ENCODE results near the gene RAB3C.

The RAB3C gene

GRCh38 chr5:58628626-58629025 lies 45.8 kb downstream of the RAB3C start:
- Histone ChIP-seq H3K9me3 (ENCODE audit: severe bottlenecking) (no peaks in the 10 kb centered on the region), H3K27me3 (ENCODE audit: insufficient read depth, poor library complexity, severe bottlenecking) (peaks cover 13% of the 10 kb centered on the region), H3K36me3 (ENCODE audit: low read depth) (no peaks in the 10 kb centered on the region), H3K4me3 (ENCODE audit: severe bottlenecking) (no peak overlapping the region), H3K27ac (ENCODE audit: poor library complexity, severe bottlenecking) (no peak overlapping the region), H3K4me1 (ENCODE audit: insufficient read depth, poor library complexity, severe bottlenecking) (no peaks in the 10 kb centered on the region)
- DNase-seq (ENCODE audit: low spot score) (no peak), ATAC-seq (ENCODE audit: low read depth) (no peak)
- no peak for TF ChIP-seq CTCF (IDR thresholded peaks at IDR 0.05; ENCODE audit: poor library complexity, severe bottlenecking)

GRCh38 chr5:58629271-58630159 lies 46.6 kb downstream of the RAB3C start:
- H3K36me3 ChIP-seq (ENCODE audit: low read depth), result no peaks in the 10 kb centered on the region
- TF ChIP-seq CTCF (IDR thresholded peaks at IDR 0.05; ENCODE audit: poor library complexity, severe bottlenecking), result no peak
- H3K4me3 ChIP-seq (ENCODE audit: severe bottlenecking), result no peak overlapping the region
- H3K27me3 ChIP-seq (ENCODE audit: insufficient read depth, poor library complexity, severe bottlenecking), result peaks cover 13% of the 10 kb centered on the region
- H3K27ac ChIP-seq (ENCODE audit: poor library complexity, severe bottlenecking), result no peak overlapping the region
- DNase-seq (ENCODE audit: low spot score) (no peak), ATAC-seq (ENCODE audit: low read depth) (no peak)
- no peaks in the 10 kb centered on the region for H3K4me1 ChIP-seq (ENCODE audit: insufficient read depth, poor library complexity, severe bottlenecking)
- H3K9me3 ChIP-seq (ENCODE audit: severe bottlenecking), result no peaks in the 10 kb centered on the region

GRCh38 chr5:58631895-58632294 lies 49.0 kb downstream of the RAB3C start:
- no peak overlapping the region for H3K27ac ChIP-seq (ENCODE audit: poor library complexity, severe bottlenecking)
- peaks cover 19% of the 10 kb centered on the region for H3K27me3 ChIP-seq (ENCODE audit: insufficient read depth, poor library complexity, severe bottlenecking)
- DNase-seq (ENCODE audit: low spot score) (no peak), ATAC-seq (ENCODE audit: low read depth) (no peak)
- H3K9me3 ChIP-seq (ENCODE audit: severe bottlenecking), result no peaks in the 10 kb centered on the region
- H3K36me3 ChIP-seq (ENCODE audit: low read depth), result no peaks in the 10 kb centered on the region
- H3K4me3 ChIP-seq (ENCODE audit: severe bottlenecking), result no peak overlapping the region
- no peak for TF ChIP-seq CTCF (IDR thresholded peaks at IDR 0.05; ENCODE audit: poor library complexity, severe bottlenecking)
- H3K4me1 ChIP-seq (ENCODE audit: insufficient read depth, poor library complexity, severe bottlenecking), result no peaks in the 10 kb centered on the region

- Histone ChIP-seq H3K4me1 (ENCODE audit: insufficient read depth, poor library complexity, severe bottlenecking) (no peaks in the 10 kb centered on the region), H3K9me3 (ENCODE audit: severe bottlenecking) (no peaks in the 10 kb centered on the region), H3K27ac (ENCODE audit: poor library complexity, severe bottlenecking) (no peak overlapping the region), H3K4me3 (ENCODE audit: severe bottlenecking) (no peak overlapping the region), H3K36me3 (ENCODE audit: low read depth) (no peaks in the 10 kb centered on the region), H3K27me3 (ENCODE audit: insufficient read depth, poor library complexity, severe bottlenecking) (peaks cover 29% of the 10 kb centered on the region)
- DNase-seq (ENCODE audit: low spot score), result no peak
- TF ChIP-seq CTCF (IDR thresholded peaks at IDR 0.05; ENCODE audit: poor library complexity, severe bottlenecking), result no peak
- no peak for ATAC-seq (ENCODE audit: low read depth)
Measured at GRCh38 chr5:58635416-58635815, 52.5 kb downstream of the RAB3C start.

GRCh38 chr5:58640011-58640410 lies 57.1 kb downstream of the RAB3C start:
- no peak for TF ChIP-seq CTCF (IDR thresholded peaks at IDR 0.05; ENCODE audit: poor library complexity, severe bottlenecking)
- H3K4me3 ChIP-seq (ENCODE audit: severe bottlenecking), result no peak overlapping the region
- peaks cover 34% of the 10 kb centered on the region for H3K27me3 ChIP-seq (ENCODE audit: insufficient read depth, poor library complexity, severe bottlenecking)
- no peaks in the 10 kb centered on the region for H3K4me1 ChIP-seq (ENCODE audit: insufficient read depth, poor library complexity, severe bottlenecking)
- ATAC-seq (ENCODE audit: low read depth) (no peak), DNase-seq (ENCODE audit: low spot score) (no peak)
- no peak overlapping the region for H3K27ac ChIP-seq (ENCODE audit: poor library complexity, severe bottlenecking)
- H3K9me3 ChIP-seq (ENCODE audit: severe bottlenecking), result no peaks in the 10 kb centered on the region
- H3K36me3 ChIP-seq (ENCODE audit: low read depth), result no peaks in the 10 kb centered on the region
